Glutamatergic neuron (in vitro differentiated cells): Measurements from ENCODE around the gene GAMT. TPM values are rescaled to one million over a fixed set of nuclear protein-coding genes. Genes with fewer than 3 reads are reported as not detected.

Source experiments
- DNase-seq: peaks from one replicate; pipeline ENCODE4 v3.0.0; 2022
- H3K27ac Mint-ChIP-seq: one replicate; pipeline ENCODE4 v1.8.0; 2020; ENCODE audit warnings: mild to moderate bottlenecking, mixed read lengths, inconsistent platforms; ENCODE audit not compliant: unreplicated experiment
- H3K27me3 Mint-ChIP-seq: one replicate; pipeline ENCODE4 v1.8.0; 2020; ENCODE audit warnings: mild to moderate bottlenecking, moderate library complexity, mixed read lengths, inconsistent platforms; ENCODE audit not compliant: unreplicated experiment
- H3K36me3 Mint-ChIP-seq: one replicate; pipeline ENCODE4 v1.8.0; 2020; ENCODE audit warnings: mild to moderate bottlenecking, mixed read lengths, inconsistent platforms; ENCODE audit not compliant: unreplicated experiment
- H3K4me1 Mint-ChIP-seq: one replicate; pipeline ENCODE4 v1.8.0; 2020; ENCODE audit warnings: mild to moderate bottlenecking, low read depth, mixed read lengths, inconsistent platforms; ENCODE audit not compliant: unreplicated experiment
- H3K4me3 Mint-ChIP-seq: one replicate; pipeline ENCODE4 v1.8.0; 2020; ENCODE audit warnings: mild to moderate bottlenecking, mixed read lengths, inconsistent platforms; ENCODE audit not compliant: unreplicated experiment
- H3K9me3 Mint-ChIP-seq: one replicate; pipeline ENCODE4 v1.8.0; 2020; ENCODE audit warnings: mild to moderate bottlenecking, moderate library complexity, mixed read lengths, inconsistent platforms; ENCODE audit not compliant: unreplicated experiment
- total RNA-seq: library from RNA; stranded (reverse); fragmentation: NEBNext Ultra II Directional; extraction: Animal tissue kit (Norgen Biotek cat#: 25700); gene quantifications from one replicate; pipeline ENCODE4 v1.2.1, GENCODE V29; 2021; ENCODE audit not compliant: unreplicated experiment
- TF ChIP-seq, protein P1 (sequence below): fragments of 200-600 bp; sonication (generic); IDR thresholded peaks from one replicate; pipeline ENCODE4 v1.5.0; 2021; ENCODE audit not compliant: partially characterized antibody, unreplicated experiment

The GAMT gene
- total RNA-seq, 1 donor from 2014 or later: 17.9 TPM

GRCh38 chr19:1354970-1355567 is 46.3 kb downstream of the GAMT start:
- Mint-ChIP-seq H3K36me3 (no peaks in the 10 kb centered on the region), H3K4me1 (peaks cover 38% of the 10 kb centered on the region), H3K27ac (peak overlapping the region; percentile 92), H3K4me3 (peak overlapping the region; percentile 96), H3K9me3 (peaks cover 14% of the 10 kb centered on the region), H3K27me3 (peaks cover 11% of the 10 kb centered on the region)
- TF ChIP-seq, protein P1, sequence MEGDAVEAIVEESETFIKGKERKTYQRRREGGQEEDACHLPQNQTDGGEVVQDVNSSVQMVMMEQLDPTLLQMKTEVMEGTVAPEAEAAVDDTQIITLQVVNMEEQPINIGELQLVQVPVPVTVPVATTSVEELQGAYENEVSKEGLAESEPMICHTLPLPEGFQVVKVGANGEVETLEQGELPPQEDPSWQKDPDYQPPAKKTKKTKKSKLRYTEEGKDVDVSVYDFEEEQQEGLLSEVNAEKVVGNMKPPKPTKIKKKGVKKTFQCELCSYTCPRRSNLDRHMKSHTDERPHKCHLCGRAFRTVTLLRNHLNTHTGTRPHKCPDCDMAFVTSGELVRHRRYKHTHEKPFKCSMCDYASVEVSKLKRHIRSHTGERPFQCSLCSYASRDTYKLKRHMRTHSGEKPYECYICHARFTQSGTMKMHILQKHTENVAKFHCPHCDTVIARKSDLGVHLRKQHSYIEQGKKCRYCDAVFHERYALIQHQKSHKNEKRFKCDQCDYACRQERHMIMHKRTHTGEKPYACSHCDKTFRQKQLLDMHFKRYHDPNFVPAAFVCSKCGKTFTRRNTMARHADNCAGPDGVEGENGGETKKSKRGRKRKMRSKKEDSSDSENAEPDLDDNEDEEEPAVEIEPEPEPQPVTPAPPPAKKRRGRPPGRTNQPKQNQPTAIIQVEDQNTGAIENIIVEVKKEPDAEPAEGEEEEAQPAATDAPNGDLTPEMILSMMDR: no peak
- DNase-seq: no peak

DNA sequence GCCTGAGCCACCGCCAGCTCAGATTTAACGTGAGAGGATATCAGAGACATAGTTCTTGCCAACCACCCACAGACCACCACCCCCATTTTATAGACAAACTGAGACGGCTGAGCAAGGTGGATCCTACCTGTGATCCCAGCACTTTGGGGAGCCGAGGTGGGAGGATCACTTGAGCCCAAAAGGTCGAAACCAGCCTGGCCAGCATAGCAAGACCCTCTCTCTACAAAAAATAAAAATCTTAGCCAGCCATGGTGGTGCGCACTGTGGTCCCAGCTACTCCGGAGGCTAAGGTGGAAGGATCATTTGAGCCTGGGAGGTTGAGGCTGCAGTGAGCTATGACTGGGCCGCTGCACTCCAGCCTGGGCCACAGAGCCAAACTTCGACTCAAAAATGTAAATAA is 48.2 kb downstream of the GAMT start:
- no peak for DNase-seq
- TF ChIP-seq, protein P1: no peak
- peaks cover 18% of the 10 kb centered on the region for H3K9me3 Mint-ChIP-seq
- peaks cover 11% of the 10 kb centered on the region for H3K27me3 Mint-ChIP-seq
- H3K27ac Mint-ChIP-seq: no peak overlapping the region
- peaks cover 27% of the 10 kb centered on the region for H3K4me1 Mint-ChIP-seq
- H3K4me3 Mint-ChIP-seq: no peak overlapping the region
- no peaks in the 10 kb centered on the region for H3K36me3 Mint-ChIP-seq

DNA sequence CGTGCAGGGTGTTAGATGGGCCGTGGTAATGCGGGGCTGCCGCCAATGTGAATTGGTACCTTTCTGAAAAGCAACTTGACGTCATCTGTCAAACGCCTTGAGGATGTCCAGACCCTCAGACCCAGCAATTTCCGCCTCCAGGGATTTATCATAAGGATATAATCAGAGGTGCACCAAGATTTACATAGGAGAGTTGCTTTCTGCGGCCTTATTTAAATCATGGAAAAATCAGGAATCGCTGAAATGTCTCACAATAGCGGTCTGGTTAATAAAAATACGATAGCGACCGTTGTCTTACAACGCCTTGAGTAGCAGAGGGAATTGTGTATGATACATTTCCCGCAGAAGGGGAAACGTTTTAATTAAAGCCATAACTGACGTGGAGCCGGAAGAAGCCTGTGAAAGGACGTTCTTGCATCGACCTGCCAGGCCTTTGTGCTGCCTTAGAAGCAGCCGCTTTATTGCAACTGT is 49.9 kb downstream of the GAMT start:
- Mint-ChIP-seq H3K4me1 (peaks cover 15% of the 10 kb centered on the region), H3K27ac (peak overlapping the region; percentile 73), H3K9me3 (peaks cover 18% of the 10 kb centered on the region), H3K4me3 (peak overlapping the region; percentile 26), H3K36me3 (no peaks in the 10 kb centered on the region), H3K27me3 (peaks cover 11% of the 10 kb centered on the region)
- TF ChIP-seq, protein P1: no peak
- DNase-seq: no peak

DNA sequence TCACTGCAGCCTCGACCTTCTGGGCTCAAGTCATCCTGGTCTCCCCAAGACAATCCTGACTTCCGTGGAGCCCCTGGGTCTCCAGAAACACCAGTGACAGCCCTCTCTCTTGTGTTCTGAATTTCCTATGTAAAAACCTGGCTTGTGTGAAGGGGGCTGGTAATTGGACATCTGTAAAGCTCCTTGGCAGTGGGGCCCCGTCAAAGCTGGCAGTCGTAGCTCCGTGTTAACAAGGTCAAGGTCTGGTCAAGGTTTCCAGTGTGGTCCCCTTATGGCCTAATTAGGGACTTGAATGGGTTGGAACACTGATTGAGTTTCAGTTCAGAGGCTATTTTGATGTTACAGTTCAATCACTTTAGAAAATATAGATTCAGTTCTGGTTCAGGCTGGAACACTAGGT is 50.5 kb downstream of the GAMT start:
- no peaks in the 10 kb centered on the region for H3K36me3 Mint-ChIP-seq
- TF ChIP-seq, protein P1: no peak
- peaks cover 11% of the 10 kb centered on the region for H3K27me3 Mint-ChIP-seq
- peaks cover 13% of the 10 kb centered on the region for H3K9me3 Mint-ChIP-seq
- H3K27ac Mint-ChIP-seq: no peak overlapping the region
- H3K4me1 Mint-ChIP-seq: peaks cover 9% of the 10 kb centered on the region
- H3K4me3 Mint-ChIP-seq: no peak overlapping the region
- no peak for DNase-seq

DNA sequence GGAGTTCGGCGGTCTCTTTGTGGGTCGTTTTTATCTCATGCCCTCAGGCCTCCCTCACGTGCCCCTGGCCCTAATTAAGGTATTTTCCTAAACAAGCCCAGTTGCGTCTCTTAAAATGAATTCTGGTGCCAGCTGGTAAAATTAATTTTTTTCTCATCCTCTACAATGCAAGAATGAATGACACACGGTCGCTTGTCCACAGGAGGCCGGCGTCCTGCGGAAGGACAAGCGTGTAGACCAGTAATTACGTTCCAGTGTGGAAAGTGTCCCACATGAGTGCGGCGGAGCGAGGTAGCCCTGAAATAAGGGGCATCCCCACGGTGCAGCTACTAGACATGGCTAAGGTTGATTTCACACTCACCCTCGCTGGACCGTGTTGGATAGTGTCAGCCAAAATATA is 52.1 kb downstream of the GAMT start:
- H3K9me3 Mint-ChIP-seq: peaks cover 6% of the 10 kb centered on the region
- H3K27me3 Mint-ChIP-seq: peaks cover 6% of the 10 kb centered on the region
- H3K4me1 Mint-ChIP-seq: peaks cover 10% of the 10 kb centered on the region
- no peak overlapping the region for H3K27ac Mint-ChIP-seq
- TF ChIP-seq, protein P1: no peak
- no peak overlapping the region for H3K4me3 Mint-ChIP-seq
- no peaks in the 10 kb centered on the region for H3K36me3 Mint-ChIP-seq
- DNase-seq: no peak
